AG09309 (cell line): ENCODE data around the gene MFSD11.

Experiments
- DNase-seq: peaks from one replicate; pipeline ENCODE4 v3.0.0-alpha.2; 2010; ENCODE audit warnings: low read depth
- H3K4me3 ChIP-seq: 2 replicates; pipeline ENCODE4 v1.5.1; 2011; ENCODE audit warnings: mild to moderate bottlenecking, low read depth, low read length, moderate library complexity; ENCODE audit not compliant: control insufficient read depth
- TF ChIP-seq, protein P1 (sequence below): IDR thresholded peaks from 2 replicates; pipeline ENCODE4 v1.5.1; 2011; ENCODE audit warnings: mild to moderate bottlenecking, low read depth, low read length, inconsistent platforms; ENCODE audit not compliant: insufficient read depth, control insufficient read depth; ENCODE audit errors: missing control alignments

The MFSD11 gene

DNA sequence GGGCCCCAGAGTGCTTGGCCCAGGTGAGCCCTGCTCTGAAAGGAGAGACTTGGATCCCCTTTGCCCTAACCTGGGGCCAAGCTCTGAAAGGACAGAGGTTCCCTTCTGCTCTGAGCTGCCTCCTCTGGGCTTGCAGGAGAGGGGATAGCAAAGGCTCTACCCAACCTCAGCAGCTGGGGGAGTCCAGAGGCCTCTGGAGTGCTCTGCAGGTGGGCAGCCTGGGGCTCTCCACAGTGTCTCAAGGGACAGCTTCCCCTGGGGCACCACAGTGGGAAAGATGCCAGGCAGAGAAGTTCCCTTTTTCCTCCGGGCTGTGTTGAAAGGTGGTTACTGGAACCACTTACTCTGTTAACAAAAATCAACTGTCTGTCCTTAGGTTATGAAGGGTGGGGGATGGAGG, 82.1 kb downstream of the MFSD11 start:
- TF ChIP-seq, protein P1, sequence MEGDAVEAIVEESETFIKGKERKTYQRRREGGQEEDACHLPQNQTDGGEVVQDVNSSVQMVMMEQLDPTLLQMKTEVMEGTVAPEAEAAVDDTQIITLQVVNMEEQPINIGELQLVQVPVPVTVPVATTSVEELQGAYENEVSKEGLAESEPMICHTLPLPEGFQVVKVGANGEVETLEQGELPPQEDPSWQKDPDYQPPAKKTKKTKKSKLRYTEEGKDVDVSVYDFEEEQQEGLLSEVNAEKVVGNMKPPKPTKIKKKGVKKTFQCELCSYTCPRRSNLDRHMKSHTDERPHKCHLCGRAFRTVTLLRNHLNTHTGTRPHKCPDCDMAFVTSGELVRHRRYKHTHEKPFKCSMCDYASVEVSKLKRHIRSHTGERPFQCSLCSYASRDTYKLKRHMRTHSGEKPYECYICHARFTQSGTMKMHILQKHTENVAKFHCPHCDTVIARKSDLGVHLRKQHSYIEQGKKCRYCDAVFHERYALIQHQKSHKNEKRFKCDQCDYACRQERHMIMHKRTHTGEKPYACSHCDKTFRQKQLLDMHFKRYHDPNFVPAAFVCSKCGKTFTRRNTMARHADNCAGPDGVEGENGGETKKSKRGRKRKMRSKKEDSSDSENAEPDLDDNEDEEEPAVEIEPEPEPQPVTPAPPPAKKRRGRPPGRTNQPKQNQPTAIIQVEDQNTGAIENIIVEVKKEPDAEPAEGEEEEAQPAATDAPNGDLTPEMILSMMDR = no peak
- no peak for DNase-seq
- H3K4me3 ChIP-seq = no peak overlapping the region

DNA sequence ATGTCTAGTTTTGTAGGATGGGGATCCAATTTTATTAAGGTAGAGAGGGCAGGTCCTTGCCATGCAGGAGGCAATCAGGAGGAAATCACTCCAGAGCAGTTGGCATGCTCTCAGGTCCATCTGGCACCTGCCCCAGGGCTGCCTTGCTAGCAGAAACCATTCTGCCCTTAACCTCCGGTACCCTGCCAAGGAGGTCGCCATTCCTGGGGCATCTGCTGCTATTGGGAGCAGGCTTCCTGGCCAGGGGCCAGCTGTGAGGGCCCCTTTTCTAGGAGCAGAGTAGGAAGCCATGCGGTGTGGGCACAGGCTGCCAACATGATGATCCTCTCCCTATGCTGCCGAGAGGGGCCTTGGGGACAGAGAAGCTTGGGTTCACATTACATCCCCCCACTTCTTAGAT, 82.6 kb downstream of the MFSD11 start:
- no peak overlapping the region for H3K4me3 ChIP-seq
- DNase-seq = no peak
- TF ChIP-seq, protein P1 = no peak

DNA sequence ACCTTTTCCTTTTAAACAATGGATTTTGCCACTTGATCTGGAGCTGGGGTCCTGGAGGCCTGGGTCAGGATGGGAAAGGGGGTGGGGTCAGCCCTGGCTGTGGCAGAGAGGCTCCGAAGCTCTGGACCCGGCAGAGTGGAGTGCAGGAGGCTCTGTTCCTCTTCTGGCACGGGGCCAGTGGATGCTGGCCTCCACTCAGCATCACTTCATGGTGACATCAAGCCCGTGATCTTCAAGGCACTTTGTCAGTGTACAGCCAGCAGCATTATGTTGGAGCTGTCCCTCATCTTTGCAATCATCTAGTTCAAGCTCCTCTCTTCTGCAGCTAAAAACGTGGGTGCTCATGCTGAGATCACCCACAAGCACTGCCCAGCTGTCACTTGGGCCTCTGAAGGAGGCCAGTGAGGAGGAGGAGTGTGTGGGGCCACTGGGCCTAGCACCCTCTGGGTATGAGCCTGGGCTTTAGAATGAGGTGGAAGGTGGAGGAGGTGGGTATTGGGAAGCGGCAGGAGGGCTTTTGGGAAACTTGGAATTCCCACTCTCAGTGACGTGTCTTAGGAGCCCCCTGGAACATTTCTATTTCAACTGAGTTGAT, 84.4 kb downstream of the MFSD11 start:
- no peak for DNase-seq
- no peak overlapping the region for H3K4me3 ChIP-seq
- TF ChIP-seq, protein P1 = no peak

DNA sequence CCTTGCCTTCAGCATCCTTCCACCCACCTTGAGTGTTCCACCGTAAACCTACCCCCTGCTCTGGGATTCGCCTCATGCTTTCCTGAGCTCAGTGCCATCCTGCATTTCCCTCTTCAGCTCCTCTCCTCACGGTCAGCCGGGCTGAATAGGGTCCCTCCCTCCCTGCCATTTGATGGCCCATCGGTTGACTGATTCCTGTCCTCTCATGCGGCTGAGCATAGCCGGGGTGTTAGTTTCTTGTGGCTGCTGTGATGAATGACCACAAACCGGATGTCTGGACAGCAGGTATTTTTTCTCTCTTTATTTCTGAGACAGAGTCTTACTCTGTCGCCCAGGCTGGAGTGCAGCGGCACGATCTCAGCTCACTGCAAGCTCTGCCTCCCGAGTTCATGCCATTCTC, 86.2 kb downstream of the MFSD11 start:
- TF ChIP-seq, protein P1 = no peak
- no peak overlapping the region for H3K4me3 ChIP-seq
- DNase-seq = no peak

DNA sequence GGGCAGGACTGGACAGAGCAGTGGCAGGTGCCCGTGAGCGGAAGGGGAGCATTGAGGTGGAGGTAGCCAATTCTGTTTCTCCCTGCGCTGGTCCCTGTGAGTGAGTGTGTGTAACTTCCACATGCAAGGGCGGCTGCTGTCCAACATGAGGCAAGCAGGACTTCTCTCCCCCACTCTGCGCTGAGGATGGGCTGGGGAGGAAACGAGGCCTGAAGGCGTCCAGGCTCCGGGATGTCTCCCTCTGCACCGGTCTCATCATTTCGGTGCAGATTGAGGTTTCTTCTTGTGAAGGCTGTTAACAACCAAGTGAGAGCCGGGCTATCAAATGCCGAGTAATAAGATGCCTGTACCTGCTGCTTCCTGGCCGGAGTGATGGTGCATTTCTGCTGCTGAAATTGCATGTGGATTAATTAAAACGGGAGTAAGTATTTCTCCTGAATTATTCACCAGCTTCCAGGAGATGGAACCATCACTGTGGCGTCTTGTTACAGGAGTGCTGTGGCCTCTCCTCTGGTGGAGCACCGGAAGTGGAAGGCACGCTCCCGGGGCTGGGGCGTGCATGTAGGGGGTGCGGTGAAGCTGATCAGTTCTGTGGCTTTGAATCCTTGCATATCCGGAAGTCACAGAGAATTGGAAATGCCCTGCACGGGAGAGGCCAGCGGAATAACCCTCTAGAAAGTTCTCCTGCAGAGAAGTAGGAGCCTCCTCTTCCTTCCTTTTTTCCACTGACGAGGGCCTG, 88.6 kb downstream of the MFSD11 start:
- DNase-seq = no peak
- TF ChIP-seq, protein P1 = no peak
- no peak overlapping the region for H3K4me3 ChIP-seq

- H3K4me3 ChIP-seq = no peak overlapping the region
- no peak for DNase-seq
- TF ChIP-seq, protein P1 = no peak
These were observed 89.8 kb downstream of the MFSD11 start for GRCh38 chr17:76827736-76828135.
